Measurements from ENCODE around the gene XIAP.
"Not testable (repeated sequence)": the region's sequence is repeated elsewhere in the genome, so short reads cannot be mapped to it uniquely, and the experiment has no call there.

DNA sequence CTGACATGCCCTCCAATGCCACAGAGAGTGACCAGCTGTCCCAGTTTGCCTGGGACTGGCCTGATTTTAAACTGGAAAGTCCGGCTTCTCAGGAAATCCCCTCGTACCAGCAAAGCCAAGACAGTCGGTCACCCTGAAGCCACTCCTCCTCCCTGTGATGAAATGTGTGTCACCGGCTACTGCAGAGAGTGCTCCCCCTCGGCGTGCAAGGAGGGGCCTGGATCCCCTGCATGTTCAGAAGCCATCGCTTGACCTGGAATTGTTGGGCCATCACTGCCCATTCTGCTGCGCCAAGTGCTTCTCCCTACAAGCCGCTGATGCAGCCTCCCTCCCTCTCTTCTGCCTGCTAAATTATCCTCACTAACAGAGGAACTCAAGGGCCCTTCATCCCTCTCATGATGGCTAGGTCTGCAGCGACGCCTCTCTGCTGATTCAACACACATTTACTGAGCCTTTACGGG is 44.9 kb upstream of the XIAP start:
- TF ChIP-seq, protein P1, sequence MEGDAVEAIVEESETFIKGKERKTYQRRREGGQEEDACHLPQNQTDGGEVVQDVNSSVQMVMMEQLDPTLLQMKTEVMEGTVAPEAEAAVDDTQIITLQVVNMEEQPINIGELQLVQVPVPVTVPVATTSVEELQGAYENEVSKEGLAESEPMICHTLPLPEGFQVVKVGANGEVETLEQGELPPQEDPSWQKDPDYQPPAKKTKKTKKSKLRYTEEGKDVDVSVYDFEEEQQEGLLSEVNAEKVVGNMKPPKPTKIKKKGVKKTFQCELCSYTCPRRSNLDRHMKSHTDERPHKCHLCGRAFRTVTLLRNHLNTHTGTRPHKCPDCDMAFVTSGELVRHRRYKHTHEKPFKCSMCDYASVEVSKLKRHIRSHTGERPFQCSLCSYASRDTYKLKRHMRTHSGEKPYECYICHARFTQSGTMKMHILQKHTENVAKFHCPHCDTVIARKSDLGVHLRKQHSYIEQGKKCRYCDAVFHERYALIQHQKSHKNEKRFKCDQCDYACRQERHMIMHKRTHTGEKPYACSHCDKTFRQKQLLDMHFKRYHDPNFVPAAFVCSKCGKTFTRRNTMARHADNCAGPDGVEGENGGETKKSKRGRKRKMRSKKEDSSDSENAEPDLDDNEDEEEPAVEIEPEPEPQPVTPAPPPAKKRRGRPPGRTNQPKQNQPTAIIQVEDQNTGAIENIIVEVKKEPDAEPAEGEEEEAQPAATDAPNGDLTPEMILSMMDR (IDR thresholded peaks at IDR 0.05 in 4 of 5, conservative IDR thresholded peaks at IDR 0.05 in 1 of 5) = not testable (repeated sequence)
- not testable (repeated sequence) for TF ChIP-seq POLR2A (IDR thresholded peaks at IDR 0.05)
